GM23338 (cell line): ENCODE data around the gene ACBD5. TPM values are rescaled to one million over a fixed set of nuclear protein-coding genes. Genes with fewer than 3 reads are reported as not detected.

Experiments
- ATAC-seq: fragments of 200-7000 bp; cut with Tn5 transposase; 3 replicates; pipeline ENCODE4 v1.9.1; 2020
- DNase-seq: peaks from one replicate; pipeline ENCODE4 v3.0.0-alpha.2; 2015; ENCODE audit warnings: low spot score
- H2AFZ ChIP-seq: fragments of 200-600 bp; sonication (generic); 2 replicates; pipeline ENCODE4 v1.8.0; 2016; ENCODE audit warnings: antibody characterized with exemption, mild to moderate bottlenecking, moderate library complexity
- H3F3A ChIP-seq: fragments of 200-600 bp; sonication (generic); replicated peaks from 2 replicates; pipeline ENCODE4 v1.8.0; 2017; ENCODE audit warnings: antibody characterized with exemption, mixed run types, low read depth
- H3K27ac ChIP-seq: fragments of 200-600 bp; sonication (generic); 2 replicates; pipeline ENCODE4 v1.6.1; 2016; ENCODE audit warnings: low read depth
- H3K27me3 ChIP-seq: fragments of 200-600 bp; sonication (generic); 2 replicates; pipeline ENCODE4 v1.8.0; 2016; ENCODE audit warnings: mild to moderate bottlenecking, mixed run types, moderate library complexity; ENCODE audit not compliant: insufficient read depth
- H3K36me3 ChIP-seq: fragments of 200-600 bp; sonication (generic); 2 replicates; pipeline ENCODE4 v1.8.0; 2016; ENCODE audit warnings: mild to moderate bottlenecking; ENCODE audit not compliant: insufficient read depth
- H3K4me1 ChIP-seq: fragments of 200-600 bp; sonication (generic); 2 replicates; pipeline ENCODE4 v1.8.0; 2016; ENCODE audit warnings: mild to moderate bottlenecking, moderate library complexity; ENCODE audit not compliant: insufficient read depth
- H3K4me2 ChIP-seq: fragments of 200-600 bp; sonication (generic); 2 replicates; pipeline ENCODE4 v1.7.1; 2017; ENCODE audit warnings: mixed run types
- H3K4me3 ChIP-seq: fragments of 200-600 bp; sonication (generic); 2 replicates; pipeline ENCODE4 v1.6.1; 2016; ENCODE audit warnings: mixed run types
- H3K79me2 ChIP-seq: fragments of 200-600 bp; sonication (generic); replicated peaks from 2 replicates; pipeline ENCODE4 v1.8.0; 2017; ENCODE audit warnings: mild to moderate bottlenecking; ENCODE audit not compliant: insufficient read depth
- H3K9me2 ChIP-seq: fragments of 200-600 bp; sonication (generic); 2 replicates; pipeline ENCODE4 v1.8.0; 2017; ENCODE audit not compliant: insufficient read depth
- H4K20me1 ChIP-seq: fragments of 200-600 bp; sonication (generic); replicated peaks from 2 replicates; pipeline ENCODE4 v1.8.0; 2017; ENCODE audit warnings: mild to moderate bottlenecking; ENCODE audit not compliant: insufficient read depth
- H3K27ac Mint-ChIP-seq: 2 replicates; pipeline ENCODE4 v1.8.0; 2020; ENCODE audit warnings: inconsistent platforms, mild to moderate bottlenecking, moderate library complexity, mixed read lengths
- H3K27me3 Mint-ChIP-seq: 3 replicates; pipeline ENCODE4 v1.8.0; 2022; ENCODE audit warnings: low read depth, mild to moderate bottlenecking, moderate library complexity, mixed read lengths, inconsistent platforms; ENCODE audit not compliant: insufficient read depth, poor library complexity
- H3K36me3 Mint-ChIP-seq: 3 replicates; pipeline ENCODE4 v1.8.0; 2021; ENCODE audit warnings: low read depth, mild to moderate bottlenecking, inconsistent platforms, moderate library complexity, mixed read lengths
- H3K4me1 Mint-ChIP-seq: 3 replicates; pipeline ENCODE4 v1.8.0; 2020; ENCODE audit warnings: mild to moderate bottlenecking, inconsistent platforms, mixed read lengths
- H3K4me3 Mint-ChIP-seq: 3 replicates; pipeline ENCODE4 v1.8.0; 2021; ENCODE audit warnings: moderate library complexity, mild to moderate bottlenecking, inconsistent platforms, mixed read lengths
- H3K9me3 Mint-ChIP-seq: 3 replicates; pipeline ENCODE4 v1.8.0; 2020; ENCODE audit warnings: moderate library complexity, mild to moderate bottlenecking, inconsistent platforms, mixed read lengths
- CREB1 ChIP-seq: fragments of 250-450 bp; sonication (Bioruptor Pico); IDR thresholded peaks from 2 replicates; pipeline ENCODE4 v1.5.0; 2020; ENCODE audit warnings: low read depth, mild to moderate bottlenecking, moderate library complexity
- CTCF ChIP-seq, 2 experiments: fragments of 200-600 bp in 1 of 2; sonication (generic) in 1 of 2; conservative IDR thresholded peaks; 2 replicates each; pipeline versions ENCODE4 v1.5.1 to v1.6.1; 2016 to 2017; ENCODE audit warnings: antibody characterized with exemption in 2 of 2, low read depth in 2 of 2, mild to moderate bottlenecking in 2 of 2, moderate library complexity in 1 of 2
- ETS1 ChIP-seq: IDR thresholded peaks from 2 replicates; pipeline ENCODE4 v1.6.1; 2016; ENCODE audit warnings: antibody characterized with exemption
- EZH2phosphoT487 ChIP-seq: fragments of 200-600 bp; sonication (generic); IDR thresholded peaks from one replicate; pipeline ENCODE4 v1.8.1; 2018; ENCODE audit warnings: antibody characterized with exemption; ENCODE audit not compliant: unreplicated experiment
- JUNB ChIP-seq: IDR thresholded peaks from one replicate; pipeline ENCODE4 v1.6.1; 2016; ENCODE audit warnings: antibody characterized with exemption; ENCODE audit not compliant: unreplicated experiment
- NANOG ChIP-seq: IDR thresholded peaks from 2 replicates; pipeline ENCODE4 v1.6.1; 2016; ENCODE audit warnings: antibody characterized with exemption, borderline replicate concordance
- POLR2AphosphoS5 ChIP-seq: IDR thresholded peaks from 2 replicates; pipeline ENCODE4 v1.6.1; 2016; ENCODE audit warnings: antibody characterized with exemption, low read depth
- REST ChIP-seq: IDR thresholded peaks from one replicate; pipeline ENCODE4 v1.6.1; 2018; ENCODE audit warnings: antibody characterized with exemption; ENCODE audit not compliant: unreplicated experiment
- STAT1 ChIP-seq: IDR thresholded peaks from one replicate; pipeline ENCODE4 v1.6.1; 2016; ENCODE audit warnings: antibody characterized with exemption; ENCODE audit not compliant: unreplicated experiment
- ZNF114 ChIP-seq: fragments of 250-450 bp; sonication (Bioruptor Pico); IDR thresholded peaks from 2 replicates; pipeline ENCODE4 v1.5.0; 2020; ENCODE audit warnings: mild to moderate bottlenecking, moderate library complexity
- ZNF331 ChIP-seq: fragments of 250-450 bp; sonication (Bioruptor Pico); IDR thresholded peaks from 2 replicates; pipeline ENCODE4 v1.5.0; 2020; ENCODE audit warnings: low read depth, mild to moderate bottlenecking, moderate library complexity
- polyA plus RNA-seq: library from polyadenylated mRNA; unstranded; fragments of >200 nt; fragmentation: Nextera tagmentation; extraction: Ambion mirVana; gene quantifications from 2 replicates; pipeline ENCODE4 v1.2.1, GENCODE V29; 2016
- total RNA-seq: library from RNA; depleted of rRNA; stranded (reverse); fragments of >200 nt; shearing (Covaris generic); gene quantifications from 2 replicates; pipeline ENCODE4 v1.2.3, GENCODE V29; 2014

The ACBD5 gene
- total and polyA plus RNA-seq, 2 experiments from 2014 or later = 9.8 to 10.1 TPM

GRCh38 chr10:27245836-27246235 lies 5.2 kb upstream of the ACBD5 start (continued):
- TF ChIP-seq REST (no peak), CREB1 (no peak), ETS1 (no peak), NANOG (no peak), ZNF114 (CRISPR knock-in tag) (no peak), STAT1 (no peak), CTCF (conservative IDR thresholded peaks at IDR 0.05; ENCODE audit: low read depth in 2 of 2) (no peak)

GRCh38 chr10:27244976-27245375 lies 4.4 kb upstream of the ACBD5 start:
- Mint-ChIP-seq H3K27me3 (peaks cover 10% of the 10 kb centered on the region), H3K9me3 (peaks cover 9% of the 10 kb centered on the region), H3K4me1 (peaks cover 21% of the 10 kb centered on the region), H3K36me3 (peaks cover 10% of the 10 kb centered on the region; the same call in 2 of the 3 replicates), H3K4me3 (no peak overlapping the region), H3K27ac (no peak overlapping the region)
- Histone ChIP-seq H3K4me1 (peaks cover 7% of the 10 kb centered on the region; the same call in 1 of the 2 replicates), H3F3A (peaks cover 12% of the 10 kb centered on the region), H3K27ac (no peak overlapping the region), H3K27me3 (no peaks in the 10 kb centered on the region), H3K4me3 (no peak overlapping the region), H2AFZ (no peak overlapping the region), H4K20me1 (no peaks in the 10 kb centered on the region), H3K79me2 (no peaks in the 10 kb centered on the region), H3K9me2 (no peaks in the 10 kb centered on the region; the same call in 1 of the 2 replicates), H3K36me3 (no peaks in the 10 kb centered on the region), H3K4me2 (no peak overlapping the region)
- no peak for DNase-seq
- no peak for ATAC-seq
- TF ChIP-seq EZH2phosphoT487 = no peak
- no peak for TF ChIP-seq CTCF (conservative IDR thresholded peaks at IDR 0.05; ENCODE audit: low read depth in 2 of 2)
- no peak for TF ChIP-seq JUNB
- no peak for TF ChIP-seq ZNF114 (CRISPR knock-in tag)
- no peak for TF ChIP-seq CREB1
- no peak for TF ChIP-seq REST
- TF ChIP-seq STAT1 = no peak
- TF ChIP-seq ZNF331 (CRISPR knock-in tag) = no peak
- TF ChIP-seq POLR2AphosphoS5 = no peak
